ENCODE results near the gene PATJ.

DNA sequence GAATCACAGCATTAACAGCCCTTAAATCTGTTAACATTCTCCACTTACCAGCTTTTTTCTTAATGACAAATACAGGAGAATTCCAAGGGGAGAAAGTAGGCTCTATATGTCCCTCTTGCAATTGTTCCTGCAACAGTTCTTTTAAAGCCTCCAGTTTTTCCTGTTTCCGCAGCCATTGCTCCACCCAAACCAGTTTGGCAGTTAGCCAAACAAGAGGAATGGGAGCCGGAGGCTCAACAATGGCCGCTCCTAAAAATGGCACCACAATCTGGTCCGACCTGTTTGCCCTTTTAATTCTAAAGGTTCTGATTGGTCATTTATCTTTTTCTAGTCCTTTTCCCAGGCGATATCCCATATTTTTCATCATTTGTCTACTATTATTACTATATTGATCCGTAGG lies 438.4 kb downstream of the PATJ start:
- no peak for TF ChIP-seq CTCF (IDR thresholded peaks at IDR 0.05)
- TF ChIP-seq POLR2A (IDR thresholded peaks at IDR 0.05): no peak
- no peak for TF ChIP-seq EP300 (IDR thresholded peaks at IDR 0.05)
- TF ChIP-seq POLR2AphosphoS5 (IDR thresholded peaks at IDR 0.05): no peak
